HG02973 (cell line): ENCODE data around the gene ASIC4.

Experiments
- ATAC-seq: cut with Tn5 transposase; IDR thresholded peaks from one replicate; pipeline ENCODE4 v1.9.1; 2021; ENCODE audit warnings: moderate library complexity; ENCODE audit not compliant: unreplicated experiment

The ASIC4 gene

GRCh38 chr2:219496825-219497494 is 17.3 kb upstream of the ASIC4 start:
- ATAC-seq = no peak

- peak; percentile 11 for ATAC-seq
Measured at GRCh38 chr2:219497495-219498279, 16.6 kb upstream of the ASIC4 start.

GRCh38 chr2:219498280-219499057 is 15.8 kb upstream of the ASIC4 start, which contains the start of gene GMPPA:
GMPPA (plus strand) TSS chr2:219498891; CDS start chr2:219499976, 1,085 bp downstream.
- peak; percentile 94 for ATAC-seq

GRCh38 chr2:219499058-219499307 is 15.3 kb upstream of the ASIC4 start:
- no peak for ATAC-seq

GRCh38 chr2:219499555-219499954 is 14.7 kb upstream of the ASIC4 start:
- ATAC-seq = no peak

- no peak for ATAC-seq
Measured at GRCh38 chr2:219500135-219500534, 14.1 kb upstream of the ASIC4 start.

- ATAC-seq = no peak
Measured at GRCh38 chr2:219501849-219502248, 12.4 kb upstream of the ASIC4 start.

GRCh38 chr2:219502618-219503017 is 11.7 kb upstream of the ASIC4 start:
- ATAC-seq = no peak

GRCh38 chr2:219505585-219505984 is 8.7 kb upstream of the ASIC4 start:
- ATAC-seq = no peak

GRCh38 chr2:219506153-219506801 is 8.0 kb upstream of the ASIC4 start:
- ATAC-seq = no peak

GRCh38 chr2:219506802-219507526 is 7.3 kb upstream of the ASIC4 start:
- ATAC-seq = no peak

GRCh38 chr2:219507581-219508443 is 6.5 kb upstream of the ASIC4 start:
- no peak for ATAC-seq

GRCh38 chr2:219508444-219508734 is 5.9 kb upstream of the ASIC4 start:
- ATAC-seq = no peak

- peak; percentile 12 for ATAC-seq
Measured at GRCh38 chr2:219508971-219509779, 5.1 kb upstream of the ASIC4 start.

- peak; percentile 70 for ATAC-seq
Measured at GRCh38 chr2:219509780-219510511, 4.3 kb upstream of the ASIC4 start.

- ATAC-seq = no peak
Measured at GRCh38 chr2:219510512-219511135, 3.7 kb upstream of the ASIC4 start.

GRCh38 chr2:219511547-219512325 is 2.5 kb upstream of the ASIC4 start:
- no peak for ATAC-seq
